ENCODE results near the gene AAMDC. TPM values are rescaled to one million over a fixed set of nuclear protein-coding genes. Genes with fewer than 3 reads are reported as not detected.
"Not testable (repeated sequence)": the region's sequence is repeated elsewhere in the genome, so short reads cannot be mapped to it uniquely, and the experiment has no call there.

Gene AAMDC
- total RNA-seq, 1 donor from 2014 or later, result 28.2 TPM

GRCh38 chr11:77874206-77874605, 53.3 kb downstream of the AAMDC start:
- Histone ChIP-seq H3K27ac (ENCODE audit: low read depth, low read length) (no peak overlapping the region), H3K4me3 (ENCODE audit: low read length in 3 of 3) (no peak overlapping the region), H3K27me3 (ENCODE audit: control insufficient read depth in 3 of 3, insufficient read depth in 3 of 3, low read length in 3 of 3) (no peaks in the 10 kb centered on the region), H3K9me3 (ENCODE audit: control insufficient read depth in 3 of 3, low read length in 3 of 3) (no peaks in the 10 kb centered on the region), H3K4me1 (ENCODE audit: control insufficient read depth in 3 of 3, insufficient read depth in 3 of 3, low read length in 3 of 3) (peaks cover 0 to 5% (median 0%) of the 10 kb centered on the region in 3 donors), H3K9ac (ENCODE audit: low read depth in 1 of 3, low read length in 3 of 3) (no peak overlapping the region), H3K36me3 (ENCODE audit: control insufficient read depth in 3 of 3, insufficient read depth in 3 of 3, low read length in 3 of 3) (peaks cover 30 to 51% (median 51%) of the 10 kb centered on the region in 3 donors)

- Histone ChIP-seq H3K27ac (ENCODE audit: low read depth, low read length) (no peak overlapping the region), H3K36me3 (ENCODE audit: control insufficient read depth in 3 of 3, insufficient read depth in 3 of 3, low read length in 3 of 3) (peaks cover 30 to 60% (median 43%) of the 10 kb centered on the region in 3 donors), H3K27me3 (ENCODE audit: control insufficient read depth in 3 of 3, insufficient read depth in 3 of 3, low read length in 3 of 3) (no peaks in the 10 kb centered on the region), H3K4me1 (ENCODE audit: control insufficient read depth in 3 of 3, insufficient read depth in 3 of 3, low read length in 3 of 3) (peaks cover 0 to 10% (median 3%) of the 10 kb centered on the region in 3 donors), H3K4me3 (ENCODE audit: low read length in 3 of 3) (no peak overlapping the region), H3K9me3 (ENCODE audit: control insufficient read depth in 3 of 3, low read length in 3 of 3) (no peaks in the 10 kb centered on the region), H3K9ac (ENCODE audit: low read depth in 1 of 3, low read length in 3 of 3) (no peak overlapping the region)
These were observed 55.1 kb downstream of the AAMDC start for GRCh38 chr11:77876045-77876444.

- not testable (repeated sequence) for H3K9me3 ChIP-seq (ENCODE audit: control insufficient read depth in 3 of 3, low read length in 3 of 3); H3K4me3 ChIP-seq (ENCODE audit: low read length in 3 of 3); H3K9ac ChIP-seq (ENCODE audit: low read depth in 1 of 3, low read length in 3 of 3); H3K27ac ChIP-seq (ENCODE audit: low read depth, low read length); H3K27me3 ChIP-seq (ENCODE audit: control insufficient read depth in 3 of 3, insufficient read depth in 3 of 3, low read length in 3 of 3)
- peaks cover 0 to 10% (median 3%) of the 10 kb centered on the region in 3 donors for H3K4me1 ChIP-seq (ENCODE audit: control insufficient read depth in 3 of 3, insufficient read depth in 3 of 3, low read length in 3 of 3)
- peaks cover 25 to 56% (median 35%) of the 10 kb centered on the region in 3 donors for H3K36me3 ChIP-seq (ENCODE audit: control insufficient read depth in 3 of 3, insufficient read depth in 3 of 3, low read length in 3 of 3)
These were observed 57.3 kb downstream of the AAMDC start for GRCh38 chr11:77878247-77878646.

GRCh38 chr11:77879218-77879617, 58.3 kb downstream of the AAMDC start:
- H3K9me3 ChIP-seq (ENCODE audit: control insufficient read depth in 3 of 3, low read length in 3 of 3), result no peaks in the 10 kb centered on the region
- no peak overlapping the region for H3K9ac ChIP-seq (ENCODE audit: low read depth in 1 of 3, low read length in 3 of 3)
- H3K4me3 ChIP-seq (ENCODE audit: low read length in 3 of 3), result no peak overlapping the region
- no peak overlapping the region for H3K27ac ChIP-seq (ENCODE audit: low read depth, low read length)
- peaks cover 0 to 10% (median 3%) of the 10 kb centered on the region in 3 donors for H3K4me1 ChIP-seq (ENCODE audit: control insufficient read depth in 3 of 3, insufficient read depth in 3 of 3, low read length in 3 of 3)
- no peaks in the 10 kb centered on the region for H3K27me3 ChIP-seq (ENCODE audit: control insufficient read depth in 3 of 3, insufficient read depth in 3 of 3, low read length in 3 of 3)
- peaks cover 19 to 57% (median 38%) of the 10 kb centered on the region in 3 donors for H3K36me3 ChIP-seq (ENCODE audit: control insufficient read depth in 3 of 3, insufficient read depth in 3 of 3, low read length in 3 of 3)

- no peak overlapping the region for H3K4me3 ChIP-seq (ENCODE audit: low read length in 3 of 3)
- H3K9ac ChIP-seq (ENCODE audit: low read depth in 1 of 3, low read length in 3 of 3), result no peak overlapping the region
- no peaks in the 10 kb centered on the region for H3K9me3 ChIP-seq (ENCODE audit: control insufficient read depth in 3 of 3, low read length in 3 of 3)
- no peaks in the 10 kb centered on the region for H3K27me3 ChIP-seq (ENCODE audit: control insufficient read depth in 3 of 3, insufficient read depth in 3 of 3, low read length in 3 of 3)
- H3K4me1 ChIP-seq (ENCODE audit: control insufficient read depth in 3 of 3, insufficient read depth in 3 of 3, low read length in 3 of 3), result peaks cover 0 to 10% (median 3%) of the 10 kb centered on the region in 3 donors
- peaks cover 22 to 46% (median 39%) of the 10 kb centered on the region in 3 donors for H3K36me3 ChIP-seq (ENCODE audit: control insufficient read depth in 3 of 3, insufficient read depth in 3 of 3, low read length in 3 of 3)
- H3K27ac ChIP-seq (ENCODE audit: low read depth, low read length), result no peak overlapping the region
These were observed 61.5 kb downstream of the AAMDC start for GRCh38 chr11:77882396-77882795.

- H3K27me3 ChIP-seq (ENCODE audit: control insufficient read depth in 3 of 3, insufficient read depth in 3 of 3, low read length in 3 of 3), result no peaks in the 10 kb centered on the region
- H3K9me3 ChIP-seq (ENCODE audit: control insufficient read depth in 3 of 3, low read length in 3 of 3), result no peaks in the 10 kb centered on the region
- H3K27ac ChIP-seq (ENCODE audit: low read depth, low read length), result no peak overlapping the region
- peaks cover 21 to 45% (median 36%) of the 10 kb centered on the region in 3 donors for H3K36me3 ChIP-seq (ENCODE audit: control insufficient read depth in 3 of 3, insufficient read depth in 3 of 3, low read length in 3 of 3)
- H3K4me3 ChIP-seq (ENCODE audit: low read length in 3 of 3), result no peak overlapping the region
- H3K4me1 ChIP-seq (ENCODE audit: control insufficient read depth in 3 of 3, insufficient read depth in 3 of 3, low read length in 3 of 3), result peaks cover 0 to 9% (median 3%) of the 10 kb centered on the region in 3 donors
- no peak overlapping the region for H3K9ac ChIP-seq (ENCODE audit: low read depth in 1 of 3, low read length in 3 of 3)
These were observed 62.8 kb downstream of the AAMDC start for GRCh38 chr11:77883775-77884174.

- Histone ChIP-seq H3K9ac (ENCODE audit: low read depth in 1 of 3, low read length in 3 of 3) (no peak overlapping the region), H3K4me3 (ENCODE audit: low read length in 3 of 3) (no peak overlapping the region), H3K9me3 (ENCODE audit: control insufficient read depth in 3 of 3, low read length in 3 of 3) (no peaks in the 10 kb centered on the region), H3K27me3 (ENCODE audit: control insufficient read depth in 3 of 3, insufficient read depth in 3 of 3, low read length in 3 of 3) (no peaks in the 10 kb centered on the region), H3K36me3 (ENCODE audit: control insufficient read depth in 3 of 3, insufficient read depth in 3 of 3, low read length in 3 of 3) (peaks cover 16 to 40% (median 36%) of the 10 kb centered on the region in 3 donors), H3K4me1 (ENCODE audit: control insufficient read depth in 3 of 3, insufficient read depth in 3 of 3, low read length in 3 of 3) (peaks cover 0 to 4% (median 3%) of the 10 kb centered on the region in 3 donors), H3K27ac (ENCODE audit: low read depth, low read length) (no peak overlapping the region)
These were observed 63.4 kb downstream of the AAMDC start for GRCh38 chr11:77884186-77884828.

GRCh38 chr11:77884829-77885190, 63.9 kb downstream of the AAMDC start:
- no peaks in the 10 kb centered on the region for H3K27me3 ChIP-seq (ENCODE audit: control insufficient read depth in 3 of 3, insufficient read depth in 3 of 3, low read length in 3 of 3)
- no peak overlapping the region for H3K9ac ChIP-seq (ENCODE audit: low read depth in 1 of 3, low read length in 3 of 3)
- no peaks in the 10 kb centered on the region for H3K9me3 ChIP-seq (ENCODE audit: control insufficient read depth in 3 of 3, low read length in 3 of 3)
- H3K27ac ChIP-seq (ENCODE audit: low read depth, low read length), result no peak overlapping the region
- H3K4me1 ChIP-seq (ENCODE audit: control insufficient read depth in 3 of 3, insufficient read depth in 3 of 3, low read length in 3 of 3), result peaks cover 0 to 3% (median 0%) of the 10 kb centered on the region in 3 donors
- no peak overlapping the region for H3K4me3 ChIP-seq (ENCODE audit: low read length in 3 of 3)
- H3K36me3 ChIP-seq (ENCODE audit: control insufficient read depth in 3 of 3, insufficient read depth in 3 of 3, low read length in 3 of 3), result peaks cover 14 to 40% (median 40%) of the 10 kb centered on the region in 3 donors

- Histone ChIP-seq H3K27me3 (ENCODE audit: control insufficient read depth in 3 of 3, insufficient read depth in 3 of 3, low read length in 3 of 3) (no peaks in the 10 kb centered on the region), H3K9me3 (ENCODE audit: control insufficient read depth in 3 of 3, low read length in 3 of 3) (no peaks in the 10 kb centered on the region), H3K36me3 (ENCODE audit: control insufficient read depth in 3 of 3, insufficient read depth in 3 of 3, low read length in 3 of 3) (peaks cover 9 to 38% (median 31%) of the 10 kb centered on the region in 3 donors), H3K4me1 (ENCODE audit: control insufficient read depth in 3 of 3, insufficient read depth in 3 of 3, low read length in 3 of 3) (no peaks in the 10 kb centered on the region), H3K9ac (ENCODE audit: low read depth in 1 of 3, low read length in 3 of 3) (no peak overlapping the region), H3K4me3 (ENCODE audit: low read length in 3 of 3) (no peak overlapping the region), H3K27ac (ENCODE audit: low read depth, low read length) (no peak overlapping the region)
These were observed 65.5 kb downstream of the AAMDC start for GRCh38 chr11:77886401-77886800.

GRCh38 chr11:77889045-77889444, 68.1 kb downstream of the AAMDC start:
- H3K27me3 ChIP-seq (ENCODE audit: control insufficient read depth in 3 of 3, insufficient read depth in 3 of 3, low read length in 3 of 3); H3K9ac ChIP-seq (ENCODE audit: low read depth in 1 of 3, low read length in 3 of 3); H3K27ac ChIP-seq (ENCODE audit: low read depth, low read length); H3K9me3 ChIP-seq (ENCODE audit: control insufficient read depth in 3 of 3, low read length in 3 of 3); H3K4me3 ChIP-seq (ENCODE audit: low read length in 3 of 3); H3K4me1 ChIP-seq (ENCODE audit: control insufficient read depth in 3 of 3, insufficient read depth in 3 of 3, low read length in 3 of 3): not testable (repeated sequence)
- peaks cover 6 to 27% (median 25%) of the 10 kb centered on the region in 3 donors for H3K36me3 ChIP-seq (ENCODE audit: control insufficient read depth in 3 of 3, insufficient read depth in 3 of 3, low read length in 3 of 3)
